GM21515 (cell line): ENCODE measurements around the gene ROR1.
"Not testable (repeated sequence)": the region's sequence is repeated elsewhere in the genome, so short reads cannot be mapped to it uniquely, and the experiment has no call there.

Source experiments
- ATAC-seq: cut with Tn5 transposase; IDR thresholded peaks from one replicate; pipeline ENCODE4 v1.9.1; 2021; ENCODE audit not compliant: unreplicated experiment

Gene ROR1

DNA sequence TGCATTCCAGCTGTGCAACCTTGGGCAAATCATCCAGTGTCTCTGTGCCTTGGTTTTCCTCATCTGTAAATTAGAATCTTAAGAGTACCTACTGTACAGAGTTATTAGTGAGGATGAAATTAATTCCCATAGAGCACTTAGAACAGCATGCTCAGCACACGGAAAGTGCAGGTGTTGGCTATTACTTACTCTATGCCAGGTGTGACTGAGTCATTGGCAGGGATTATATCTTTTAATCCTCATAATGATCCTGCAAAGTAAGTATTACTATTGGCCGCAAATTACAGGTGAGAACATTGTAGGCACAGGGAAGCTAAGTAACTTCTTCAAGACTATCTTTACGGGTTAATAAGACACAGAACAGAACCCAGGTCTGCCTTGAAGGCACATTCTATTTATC, 423.3 kb downstream of the ROR1 start:
- no peak for ATAC-seq

GRCh38 chr1:64199154-64199553, 425.3 kb downstream of the ROR1 start:
- ATAC-seq, result no peak

- no peak for ATAC-seq
Measured at GRCh38 chr1:64200064-64200463, 426.2 kb downstream of the ROR1 start.

GRCh38 chr1:64203420-64203819, 429.6 kb downstream of the ROR1 start, which contains the start of gene UBE2U:
Gene UBE2U (plus strand): TSS chr1:64203623. CDS start chr1:64204051, 428 bp downstream.
- no peak for ATAC-seq

DNA sequence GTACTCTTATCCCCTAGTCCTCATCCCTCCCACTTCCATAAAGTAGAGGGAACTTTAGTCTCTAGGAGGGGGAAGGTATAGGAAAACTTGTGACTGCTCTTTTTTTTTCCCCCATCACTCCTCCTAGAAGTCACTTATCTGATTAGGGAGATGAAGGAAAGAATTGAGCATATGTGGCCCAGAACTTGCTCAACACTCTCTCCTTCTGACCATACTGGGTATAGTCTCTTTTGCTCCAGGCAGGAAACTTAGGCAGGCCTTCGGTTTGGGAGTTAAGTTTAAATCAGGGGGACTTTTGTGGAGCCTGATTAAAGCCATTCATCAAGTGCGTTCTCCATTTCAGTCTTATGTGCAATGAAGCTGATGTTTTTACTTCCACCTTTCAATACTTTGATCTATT, 435.4 kb downstream of the ROR1 start:
- ATAC-seq, result no peak

DNA sequence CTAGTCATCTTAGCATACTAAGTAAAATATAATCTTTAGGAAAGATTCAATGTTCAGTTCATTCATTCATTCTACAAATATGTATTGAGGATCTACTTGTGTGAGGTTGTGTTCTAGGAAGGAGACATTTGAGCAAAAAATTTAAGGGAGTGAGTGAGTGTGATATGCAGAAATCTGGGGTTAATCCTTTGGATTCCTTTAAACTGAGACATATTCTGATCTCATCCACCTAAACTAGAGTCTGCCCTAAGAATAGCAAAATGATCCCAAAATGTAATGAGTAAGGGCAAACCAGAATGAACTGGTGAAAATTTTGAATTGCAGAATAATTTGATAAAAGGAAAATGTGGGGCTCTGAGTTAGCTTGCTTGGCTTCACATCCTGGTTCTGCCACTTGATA, 438.2 kb downstream of the ROR1 start:
- no peak for ATAC-seq

- ATAC-seq, result no peak
Measured at GRCh38 chr1:64215576-64215975, 441.8 kb downstream of the ROR1 start.

DNA sequence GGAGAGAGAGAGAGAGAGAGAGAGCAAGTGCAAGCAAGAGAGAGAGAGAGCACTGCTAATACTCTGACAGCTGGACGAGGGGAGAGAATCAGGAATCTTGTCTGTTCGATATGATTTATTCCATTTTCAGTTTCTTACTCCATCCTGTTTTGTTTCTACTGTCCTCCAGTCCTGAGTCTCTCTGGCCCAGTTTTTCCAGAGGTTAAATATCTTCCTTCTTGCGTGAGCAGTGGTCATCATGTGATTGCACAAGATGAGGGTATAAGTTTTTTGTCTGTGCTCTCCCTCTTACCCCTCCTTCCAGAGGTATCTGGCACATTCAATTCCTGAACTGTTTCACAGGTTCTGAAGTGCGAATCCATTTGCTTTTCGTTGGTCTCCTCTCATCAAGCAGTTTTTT, 446.4 kb downstream of the ROR1 start:
- ATAC-seq, result no peak

GRCh38 chr1:64223329-64224151, 449.7 kb downstream of the ROR1 start:
- ATAC-seq, result peak; percentile 73

GRCh38 chr1:64224236-64224635, 450.4 kb downstream of the ROR1 start:
- ATAC-seq, result not testable (repeated sequence)

DNA sequence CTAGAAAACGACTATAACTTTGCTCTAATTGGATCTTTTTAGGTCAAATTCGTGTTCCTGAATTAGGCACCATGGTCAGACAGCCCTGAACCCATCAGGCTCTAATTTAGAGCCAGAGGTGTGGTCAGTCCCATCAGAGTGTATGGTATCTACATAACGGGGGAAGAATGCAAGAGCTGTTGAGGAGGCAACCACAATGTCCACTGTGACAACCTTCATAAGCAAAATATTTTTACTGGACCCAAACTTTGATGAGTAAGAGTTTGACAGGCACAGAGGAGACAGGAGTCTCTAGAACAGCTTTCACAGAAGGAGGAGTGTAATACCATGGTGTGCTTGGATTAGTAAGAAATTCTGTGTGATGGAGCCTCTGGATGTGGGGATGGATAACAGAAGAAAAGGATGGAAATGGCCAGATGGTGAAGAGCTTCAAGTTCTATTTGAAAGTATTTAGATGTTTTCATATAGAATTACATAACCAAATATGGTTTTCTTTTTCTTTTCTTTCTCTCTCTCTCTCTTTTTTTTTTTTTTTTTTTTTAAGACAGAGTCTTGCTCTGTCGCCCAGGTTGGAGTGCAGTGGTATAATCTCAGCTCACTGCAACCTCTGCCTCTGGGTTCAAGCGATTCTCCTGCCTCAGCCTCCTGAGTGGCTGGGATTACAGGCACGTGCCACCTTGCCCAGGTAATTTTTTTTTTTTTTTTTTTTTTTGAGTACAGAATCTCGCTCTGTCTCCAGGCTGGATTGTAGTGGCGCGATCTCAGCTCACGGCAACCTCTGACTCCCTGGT, 454.5 kb downstream of the ROR1 start:
- ATAC-seq, result no peak

DNA sequence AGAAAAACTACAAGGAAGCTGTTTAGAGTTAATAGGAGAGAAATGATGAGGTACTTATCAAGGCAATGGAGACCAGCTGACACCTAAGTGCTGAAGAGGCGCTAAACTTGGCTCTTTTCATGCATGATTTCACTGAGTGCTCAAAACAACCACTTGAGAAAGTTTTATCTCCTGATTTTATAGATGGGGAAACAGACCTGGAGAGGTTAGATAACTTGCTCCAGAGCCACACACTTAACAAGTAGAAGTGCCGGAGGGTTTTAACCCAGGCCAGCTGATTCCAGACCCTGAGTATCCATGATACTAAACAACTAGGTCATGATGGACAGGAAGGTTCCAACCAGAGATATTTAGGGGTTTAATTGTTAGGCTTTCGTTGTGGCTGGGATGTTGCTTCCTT, 455.5 kb downstream of the ROR1 start:
- ATAC-seq, result no peak
